Esophagus squamous epithelium (tissue), 4 donors: ENCODE data around the gene RASAL2.

Experiments
- POLR2A ChIP-seq, 4 donors: fragments of 450-650 bp; IDR thresholded peaks; one replicate each; pipeline ENCODE4 v1.6.1; 2017; ENCODE audit warnings: antibody characterized with exemption in 4 of 4, mild to moderate bottlenecking in 4 of 4, moderate library complexity in 3 of 4
- TF ChIP-seq, protein P1 (sequence below), 6 experiments: fragments of 450-650 bp in 4 of 6; fragments of 200-600 bp in 2 of 6; sonication (generic) in 2 of 6; IDR thresholded peaks; one replicate each; pipeline ENCODE4 v1.5.1; 2016 to 2019; ENCODE audit warnings: antibody characterized with exemption in 6 of 6, mild to moderate bottlenecking in 4 of 6, moderate library complexity in 4 of 6

DNA sequence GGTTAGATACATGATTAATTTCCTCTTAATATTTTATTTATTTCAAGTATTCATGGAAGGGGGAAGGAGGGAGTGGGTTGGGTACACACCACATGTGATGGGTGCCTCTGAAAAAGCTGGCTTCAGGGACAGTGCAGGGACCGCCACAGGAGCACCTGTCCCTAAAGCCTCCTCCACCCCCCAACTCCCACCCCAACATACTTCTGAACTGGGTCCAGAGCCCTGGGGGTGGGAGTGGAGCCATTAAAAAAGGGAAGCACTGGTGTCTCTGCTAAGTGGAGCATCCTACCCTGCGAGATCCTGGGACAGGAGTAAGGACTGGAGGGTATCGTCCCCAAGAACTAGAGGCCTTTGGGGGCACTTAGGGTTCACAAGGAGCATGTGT is 408.4 kb downstream of the RASAL2 start:
- TF ChIP-seq, protein P1, sequence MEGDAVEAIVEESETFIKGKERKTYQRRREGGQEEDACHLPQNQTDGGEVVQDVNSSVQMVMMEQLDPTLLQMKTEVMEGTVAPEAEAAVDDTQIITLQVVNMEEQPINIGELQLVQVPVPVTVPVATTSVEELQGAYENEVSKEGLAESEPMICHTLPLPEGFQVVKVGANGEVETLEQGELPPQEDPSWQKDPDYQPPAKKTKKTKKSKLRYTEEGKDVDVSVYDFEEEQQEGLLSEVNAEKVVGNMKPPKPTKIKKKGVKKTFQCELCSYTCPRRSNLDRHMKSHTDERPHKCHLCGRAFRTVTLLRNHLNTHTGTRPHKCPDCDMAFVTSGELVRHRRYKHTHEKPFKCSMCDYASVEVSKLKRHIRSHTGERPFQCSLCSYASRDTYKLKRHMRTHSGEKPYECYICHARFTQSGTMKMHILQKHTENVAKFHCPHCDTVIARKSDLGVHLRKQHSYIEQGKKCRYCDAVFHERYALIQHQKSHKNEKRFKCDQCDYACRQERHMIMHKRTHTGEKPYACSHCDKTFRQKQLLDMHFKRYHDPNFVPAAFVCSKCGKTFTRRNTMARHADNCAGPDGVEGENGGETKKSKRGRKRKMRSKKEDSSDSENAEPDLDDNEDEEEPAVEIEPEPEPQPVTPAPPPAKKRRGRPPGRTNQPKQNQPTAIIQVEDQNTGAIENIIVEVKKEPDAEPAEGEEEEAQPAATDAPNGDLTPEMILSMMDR (IDR thresholded peaks at IDR 0.05), result no peak
- no peak for TF ChIP-seq POLR2A (IDR thresholded peaks at IDR 0.05)
